GM12872 (cell line): ENCODE results near the gene SPRY4.

Experiments used
- TF ChIP-seq, protein P1 (sequence below): IDR thresholded peaks from 3 replicates; pipeline ENCODE4 v1.5.1; 2011; ENCODE audit warnings: low read depth, mild to moderate bottlenecking, low read length, moderate library complexity; ENCODE audit not compliant: insufficient read depth

SPRY4 gene

DNA sequence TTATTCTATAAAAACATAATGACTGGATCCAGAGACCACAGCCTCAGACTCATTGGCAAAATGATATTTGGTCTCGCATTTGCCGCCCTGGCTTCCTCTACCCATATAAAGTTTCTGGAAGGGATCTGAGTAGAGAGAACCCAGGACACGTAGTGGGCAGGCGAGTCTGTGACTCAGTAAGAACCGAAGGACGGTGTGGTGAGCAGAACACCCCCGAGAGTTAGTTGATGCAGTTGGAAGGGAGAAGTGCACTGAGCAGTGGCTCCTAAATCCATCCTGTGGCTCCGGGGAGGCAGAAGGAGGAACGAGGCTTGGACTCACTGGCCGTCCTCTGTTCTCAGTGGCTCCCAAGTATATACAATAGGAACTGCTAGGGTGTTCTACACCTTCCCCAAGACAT is 11.5 kb downstream of the SPRY4 start:
- TF ChIP-seq, protein P1, sequence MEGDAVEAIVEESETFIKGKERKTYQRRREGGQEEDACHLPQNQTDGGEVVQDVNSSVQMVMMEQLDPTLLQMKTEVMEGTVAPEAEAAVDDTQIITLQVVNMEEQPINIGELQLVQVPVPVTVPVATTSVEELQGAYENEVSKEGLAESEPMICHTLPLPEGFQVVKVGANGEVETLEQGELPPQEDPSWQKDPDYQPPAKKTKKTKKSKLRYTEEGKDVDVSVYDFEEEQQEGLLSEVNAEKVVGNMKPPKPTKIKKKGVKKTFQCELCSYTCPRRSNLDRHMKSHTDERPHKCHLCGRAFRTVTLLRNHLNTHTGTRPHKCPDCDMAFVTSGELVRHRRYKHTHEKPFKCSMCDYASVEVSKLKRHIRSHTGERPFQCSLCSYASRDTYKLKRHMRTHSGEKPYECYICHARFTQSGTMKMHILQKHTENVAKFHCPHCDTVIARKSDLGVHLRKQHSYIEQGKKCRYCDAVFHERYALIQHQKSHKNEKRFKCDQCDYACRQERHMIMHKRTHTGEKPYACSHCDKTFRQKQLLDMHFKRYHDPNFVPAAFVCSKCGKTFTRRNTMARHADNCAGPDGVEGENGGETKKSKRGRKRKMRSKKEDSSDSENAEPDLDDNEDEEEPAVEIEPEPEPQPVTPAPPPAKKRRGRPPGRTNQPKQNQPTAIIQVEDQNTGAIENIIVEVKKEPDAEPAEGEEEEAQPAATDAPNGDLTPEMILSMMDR, result no peak

DNA sequence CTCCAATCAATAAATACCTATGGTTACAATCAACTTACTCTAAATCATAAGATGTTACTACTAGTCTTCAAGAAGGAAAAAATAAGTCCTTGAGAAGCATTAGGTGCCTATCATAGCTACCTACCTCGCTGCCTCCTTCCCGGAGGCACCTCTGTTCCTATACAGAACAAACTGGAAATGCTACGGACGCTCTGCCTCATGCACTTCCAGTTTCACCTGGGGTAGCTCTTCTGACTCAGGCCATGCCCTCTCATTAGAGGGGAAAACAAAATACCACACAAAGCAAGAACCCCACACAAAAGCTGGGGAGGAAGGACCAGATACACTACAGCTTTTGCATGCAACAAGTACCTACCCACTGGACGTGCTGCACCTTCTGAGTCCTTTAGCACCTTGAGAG is 12.4 kb downstream of the SPRY4 start:
- TF ChIP-seq, protein P1, result no peak

DNA sequence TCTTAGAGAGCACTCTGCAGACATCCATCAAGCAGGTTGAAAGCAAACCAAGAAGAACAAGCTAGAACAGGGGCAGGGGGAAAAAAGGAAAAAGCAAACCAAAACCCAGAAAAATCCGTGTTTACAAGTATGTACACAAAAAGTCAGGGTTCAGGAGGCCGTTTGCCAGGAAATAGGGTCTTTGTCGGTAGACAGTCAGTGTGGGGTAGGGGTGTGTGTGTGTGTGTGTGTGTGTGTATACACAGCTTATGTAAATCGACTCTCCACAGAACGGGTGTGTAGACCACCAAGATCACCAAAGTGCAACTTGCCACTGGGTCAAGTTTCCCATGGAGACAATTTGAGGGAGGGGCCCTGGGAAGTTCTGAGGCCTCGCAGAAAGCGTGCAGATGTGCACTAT is 13.1 kb downstream of the SPRY4 start:
- TF ChIP-seq, protein P1, result no peak

DNA sequence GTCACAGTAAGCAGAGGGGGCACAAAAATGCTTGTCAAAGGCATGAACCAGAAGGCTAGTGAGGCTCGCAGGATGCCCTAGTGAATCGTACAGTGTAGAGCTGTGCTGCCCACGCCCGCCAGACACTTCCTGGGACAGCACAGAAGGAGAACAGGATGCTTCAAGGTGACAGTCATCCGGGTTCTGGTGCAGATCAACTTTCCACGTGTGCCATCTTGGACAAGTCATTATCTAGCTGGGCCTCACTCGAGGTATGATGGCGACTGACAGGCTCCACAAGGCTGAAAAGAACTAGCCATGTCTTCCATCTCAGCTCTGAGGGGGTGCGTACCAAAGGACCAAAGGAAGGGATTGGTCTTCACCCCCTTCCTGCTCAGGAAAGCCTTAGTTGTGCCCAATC is 14.0 kb downstream of the SPRY4 start:
- TF ChIP-seq, protein P1, result no peak

DNA sequence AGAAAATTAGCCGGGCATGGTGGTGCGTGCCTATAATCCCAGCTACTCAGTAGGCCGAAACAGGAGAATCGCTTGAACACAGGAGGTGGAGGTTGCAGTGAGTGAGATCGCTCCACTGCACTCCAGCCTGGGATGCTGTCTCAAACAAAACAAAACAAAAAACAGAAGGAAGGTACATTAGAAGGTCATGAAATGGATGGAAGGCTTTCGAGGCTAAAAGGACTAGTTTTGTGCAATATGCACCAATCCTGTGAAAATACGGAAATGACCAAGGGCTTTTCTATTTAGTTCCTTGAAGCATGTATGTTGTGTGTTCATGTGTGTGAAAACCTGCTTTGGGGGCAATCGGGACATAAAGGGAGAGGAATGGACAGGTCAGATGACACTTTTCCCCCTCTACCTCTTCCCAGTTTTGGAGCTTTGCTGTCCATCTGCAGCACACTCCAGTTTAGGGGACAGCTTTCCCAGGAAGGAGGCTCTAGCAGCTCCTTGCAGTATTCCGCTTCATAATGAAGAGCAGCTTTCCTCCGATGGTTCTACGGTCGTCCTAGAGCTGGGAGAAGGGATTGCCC is 15.0 kb downstream of the SPRY4 start:
- TF ChIP-seq, protein P1, result no peak

DNA sequence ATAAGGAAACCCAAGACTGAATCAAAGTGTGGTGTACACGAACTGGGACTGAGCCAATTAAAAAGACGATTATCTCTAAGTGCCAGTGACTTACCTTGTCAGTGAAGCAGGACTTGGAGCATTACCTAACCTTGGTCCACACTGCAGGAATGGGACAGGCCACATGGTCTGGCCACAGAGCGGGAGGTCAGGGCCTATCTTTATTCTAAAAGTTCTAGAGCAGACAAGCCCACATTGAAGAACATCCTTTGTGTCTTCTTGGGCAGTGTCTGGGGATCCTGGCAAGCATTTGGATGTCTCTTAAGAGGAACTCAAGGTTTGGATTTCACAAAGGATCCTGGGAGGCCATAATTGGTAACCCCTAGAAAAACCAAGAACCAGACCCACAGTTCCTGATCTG is 16.5 kb downstream of the SPRY4 start:
- TF ChIP-seq, protein P1, result no peak

DNA sequence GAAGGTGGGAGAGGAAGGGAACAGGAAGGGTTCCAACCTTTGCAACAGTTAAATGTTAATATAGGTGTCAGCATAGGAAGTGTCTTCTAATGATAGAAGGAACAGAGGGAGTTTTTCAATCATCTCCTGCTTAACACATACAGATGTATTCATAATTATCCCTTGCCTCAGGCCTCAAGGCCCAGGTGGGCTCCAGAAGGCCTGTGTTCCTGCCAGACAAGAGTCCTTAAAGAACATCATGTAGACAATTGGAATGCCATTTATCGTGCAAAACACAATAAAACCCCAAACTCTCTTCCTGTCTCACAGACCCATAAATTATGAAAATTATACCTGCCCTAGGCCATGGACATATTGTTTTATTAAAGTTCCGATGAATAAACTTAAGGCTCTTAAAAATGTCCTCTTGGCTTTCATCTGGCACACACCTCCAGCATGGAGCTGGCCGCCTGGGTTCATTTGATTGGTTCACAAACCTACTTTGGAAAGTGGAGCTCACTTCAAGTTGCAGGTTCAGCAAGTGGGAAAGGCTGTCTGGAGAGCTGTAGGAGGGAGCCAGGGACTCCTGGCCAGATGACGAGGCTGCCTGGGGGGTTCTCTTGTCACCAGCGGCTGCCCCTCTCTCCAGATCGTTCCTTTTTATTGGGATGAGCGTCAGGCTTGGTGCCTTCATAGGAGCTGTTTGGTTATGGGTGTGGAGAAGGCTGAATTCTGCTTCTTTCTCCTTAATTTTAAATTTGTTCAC is 17.5 kb downstream of the SPRY4 start:
- TF ChIP-seq, protein P1, result no peak
